Measurements from ENCODE around the gene MIEF1.

Gene MIEF1

DNA sequence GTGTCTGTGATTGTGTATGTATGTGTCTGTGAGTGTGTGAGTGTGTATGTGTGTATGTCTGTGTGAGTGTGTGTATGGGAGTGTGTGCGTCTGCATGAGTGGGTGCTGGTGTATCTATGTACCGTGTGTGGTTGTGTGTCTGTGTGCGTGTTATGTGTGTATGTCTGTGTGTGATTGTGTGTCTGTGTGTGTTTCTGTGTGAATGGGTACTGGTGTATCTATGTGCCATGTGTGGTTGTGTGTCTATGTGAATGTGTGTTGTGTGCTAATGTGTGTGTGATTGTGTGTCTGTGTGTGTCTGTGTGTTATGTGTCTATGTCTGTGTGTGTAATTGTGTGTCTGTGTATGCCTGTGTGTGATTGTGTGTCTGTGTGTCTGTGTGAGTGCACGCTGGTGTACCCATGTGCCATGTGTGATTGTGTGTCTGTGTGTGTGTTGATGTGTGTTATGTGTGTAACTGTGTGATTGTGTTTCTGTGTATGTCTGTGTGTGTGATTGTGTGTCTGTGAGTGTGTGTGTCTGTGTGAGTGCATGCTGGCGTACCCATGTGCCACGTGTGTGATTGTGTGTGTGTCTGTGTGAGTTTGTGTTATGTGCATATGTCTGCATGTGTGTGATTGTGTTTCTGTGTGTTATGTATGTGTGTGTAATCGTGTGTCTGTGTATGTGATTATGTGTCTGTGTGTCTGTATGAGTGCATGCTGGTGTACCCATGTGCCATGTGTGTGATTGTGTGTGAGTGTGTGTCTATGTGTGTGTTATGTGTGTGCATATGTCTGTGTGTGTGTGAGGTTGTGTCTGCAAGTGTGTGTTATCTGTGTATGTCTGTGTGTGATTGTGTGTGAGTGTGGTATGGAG, 61.7 kb downstream of the MIEF1 start:
- TF ChIP-seq, protein P1, sequence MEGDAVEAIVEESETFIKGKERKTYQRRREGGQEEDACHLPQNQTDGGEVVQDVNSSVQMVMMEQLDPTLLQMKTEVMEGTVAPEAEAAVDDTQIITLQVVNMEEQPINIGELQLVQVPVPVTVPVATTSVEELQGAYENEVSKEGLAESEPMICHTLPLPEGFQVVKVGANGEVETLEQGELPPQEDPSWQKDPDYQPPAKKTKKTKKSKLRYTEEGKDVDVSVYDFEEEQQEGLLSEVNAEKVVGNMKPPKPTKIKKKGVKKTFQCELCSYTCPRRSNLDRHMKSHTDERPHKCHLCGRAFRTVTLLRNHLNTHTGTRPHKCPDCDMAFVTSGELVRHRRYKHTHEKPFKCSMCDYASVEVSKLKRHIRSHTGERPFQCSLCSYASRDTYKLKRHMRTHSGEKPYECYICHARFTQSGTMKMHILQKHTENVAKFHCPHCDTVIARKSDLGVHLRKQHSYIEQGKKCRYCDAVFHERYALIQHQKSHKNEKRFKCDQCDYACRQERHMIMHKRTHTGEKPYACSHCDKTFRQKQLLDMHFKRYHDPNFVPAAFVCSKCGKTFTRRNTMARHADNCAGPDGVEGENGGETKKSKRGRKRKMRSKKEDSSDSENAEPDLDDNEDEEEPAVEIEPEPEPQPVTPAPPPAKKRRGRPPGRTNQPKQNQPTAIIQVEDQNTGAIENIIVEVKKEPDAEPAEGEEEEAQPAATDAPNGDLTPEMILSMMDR (IDR thresholded peaks at IDR 0.05; ENCODE audit: low read depth, low read length, missing control alignments), result no peak
- DNase-seq (ENCODE audit: low read depth), result no peak
- in situ Hi-C loops (cut with HindIII; ENCODE audit: low sequenced_read_pairs), result loop anchor here (25.0 kb wide), 1 partner anchor 449 kb away; no protein-coding TSS in a partner anchor

DNA sequence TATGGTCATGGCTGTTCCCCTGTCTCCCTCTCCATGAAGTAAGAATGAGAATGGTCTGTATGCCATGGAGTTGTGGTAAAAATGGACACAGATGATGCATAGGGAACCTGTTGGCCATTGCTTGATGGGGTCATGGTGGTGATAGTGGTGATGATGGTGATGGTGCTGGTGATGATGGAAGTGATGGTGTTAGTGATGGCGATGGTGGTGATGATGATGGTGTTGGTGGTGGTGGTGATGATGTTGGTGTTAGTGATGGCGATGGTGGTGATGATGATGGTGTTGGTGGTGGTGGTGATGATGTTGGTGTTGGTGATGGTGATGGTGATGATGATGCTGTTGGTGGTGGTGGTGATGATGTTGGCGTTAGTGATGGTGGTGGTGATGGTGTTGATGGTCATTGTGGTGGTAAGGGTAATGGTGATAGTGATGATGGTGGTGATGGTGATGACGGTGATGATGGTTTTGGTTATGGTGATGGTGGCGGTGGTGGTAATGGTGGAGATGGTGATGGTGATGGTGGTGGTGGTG, 63.4 kb downstream of the MIEF1 start:
- TF ChIP-seq, protein P1 (IDR thresholded peaks at IDR 0.05; ENCODE audit: low read depth, low read length, missing control alignments), result no peak
- in situ Hi-C loops (cut with HindIII; ENCODE audit: low sequenced_read_pairs), result loop anchor here (25.0 kb wide), 1 partner anchor 447 kb away; no protein-coding TSS in a partner anchor

More for the DNA sequence above, 61.7 kb downstream of the MIEF1 start:
- H3K4me3 ChIP-seq (ENCODE audit: low read depth, low read length), result no peak overlapping the region

DNA sequence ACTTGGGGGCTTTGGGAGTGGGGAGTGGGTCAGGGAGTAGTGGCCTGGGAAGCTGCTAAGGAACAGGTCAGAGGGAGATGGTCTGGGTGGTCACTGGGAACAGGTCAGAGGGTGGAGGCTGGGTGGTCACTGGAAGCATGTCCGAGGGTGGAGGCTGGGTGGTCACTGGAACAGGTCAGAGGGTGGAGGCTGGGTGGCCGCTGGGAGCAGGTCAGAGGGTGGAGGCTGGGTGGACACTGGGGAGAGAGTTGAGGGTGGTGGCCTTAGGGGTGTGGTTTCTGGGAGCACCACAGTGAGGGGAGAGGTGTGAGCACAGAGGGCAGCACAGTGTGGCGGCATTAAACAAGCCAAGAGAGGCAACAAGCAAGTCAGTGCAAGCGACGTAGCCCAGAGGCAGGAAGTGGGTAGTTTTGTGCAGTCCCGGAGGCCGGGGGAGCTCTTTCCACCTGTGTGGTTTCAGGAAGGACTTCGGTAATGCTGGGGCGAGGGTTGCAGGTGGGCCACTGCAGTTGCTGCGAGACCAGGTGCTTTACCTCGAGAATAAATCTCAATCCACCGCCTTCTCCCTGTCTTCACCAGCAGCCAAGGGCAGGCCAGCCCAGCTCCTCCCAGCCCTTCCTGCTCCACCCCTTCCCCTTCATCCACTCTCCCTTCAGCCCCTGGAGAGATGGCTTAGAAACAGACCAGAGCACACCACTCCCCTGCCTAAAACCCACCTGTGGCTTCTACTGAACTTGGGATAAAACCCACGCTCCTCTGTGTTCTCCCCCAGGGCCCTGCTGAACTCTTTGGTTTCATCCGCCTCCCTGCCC, 65.3 kb downstream of the MIEF1 start:
- in situ Hi-C loops (cut with HindIII; ENCODE audit: low sequenced_read_pairs), result loop anchor here (25.0 kb wide), 1 partner anchor 445 kb away; no protein-coding TSS in a partner anchor
- TF ChIP-seq, protein P1 (IDR thresholded peaks at IDR 0.05; ENCODE audit: low read depth, low read length, missing control alignments), result no peak
- DNase-seq (ENCODE audit: low read depth), result no peak
- no peak overlapping the region for H3K4me3 ChIP-seq (ENCODE audit: low read depth, low read length)

More for the DNA sequence above, 63.4 kb downstream of the MIEF1 start:
- no peak overlapping the region for H3K4me3 ChIP-seq (ENCODE audit: low read depth, low read length)
- DNase-seq (ENCODE audit: low read depth), result no peak

All from astrocyte of the cerebellum (primary cell).